Lower lobe of right lung (tissue), 2 donors: ENCODE data around the gene SNX4. TPM values are rescaled to one million over a fixed set of nuclear protein-coding genes. Genes with fewer than 3 reads are reported as not detected.

Source experiments
- ATAC-seq, 2 donors: fragments of 200-7000 bp; cut with Tn5 transposase; one replicate each; pipeline ENCODE4 v1.9.1; 2020 to 2022; ENCODE audit warnings: mild to moderate bottlenecking in 2 of 2, moderate library complexity in 2 of 2
- DNase-seq: peaks from one replicate; pipeline ENCODE4 v3.0.0-alpha.2; 2020
- H3K27ac ChIP-seq: fragments of 200-600 bp; one replicate; pipeline ENCODE4 v1.8.0; 2022
- H3K27me3 ChIP-seq: fragments of 200-600 bp; one replicate; pipeline ENCODE4 v1.8.0; 2022; ENCODE audit warnings: low read depth
- H3K36me3 ChIP-seq: fragments of 200-600 bp; one replicate; pipeline ENCODE4 v1.8.0; 2022; ENCODE audit warnings: mild to moderate bottlenecking
- H3K4me1 ChIP-seq: fragments of 200-600 bp; one replicate; pipeline ENCODE4 v1.8.0; 2022
- H3K4me3 ChIP-seq: fragments of 200-600 bp; one replicate; pipeline ENCODE4 v1.8.0; 2022; ENCODE audit warnings: mild to moderate bottlenecking
- H3K9me3 ChIP-seq: fragments of 200-600 bp; one replicate; pipeline ENCODE4 v1.8.0; 2022
- CTCF ChIP-seq: fragments of 200-600 bp; IDR thresholded peaks from one replicate; pipeline ENCODE4 v1.8.0; 2022; ENCODE audit warnings: antibody characterized with exemption, mild to moderate bottlenecking
- intact Hi-C: fragments of 100-400 bp; cut with DNase I; formaldehyde crosslinking; loops from one replicate; pipeline ENCODE4 v1.11.0; 2022
- total RNA-seq: library from RNA; stranded (reverse); fragmentation: NEBNext Ultra II Directional; extraction: Animal tissue kit (Norgen Biotek cat#: 25700); gene quantifications from one replicate; pipeline ENCODE4 v1.2.1, GENCODE V29; 2021
- donor health status: DM: no; HTN: yes; CAD: no; lungs with severe emphysema.

Gene SNX4
- total RNA-seq, 1 donor from 2014 or later = 36.8 TPM

- H3K36me3 ChIP-seq = peaks cover 88% of the 10 kb centered on the region
- intact Hi-C loops = no loop called here
Observed at GRCh38 chr3:125461896-125462295, 58.1 kb downstream of the SNX4 start.

GRCh38 chr3:125460233-125460632, 59.8 kb downstream of the SNX4 start:
- ATAC-seq (no peak), DNase-seq (no peak)
- Histone ChIP-seq H3K27me3 (no peaks in the 10 kb centered on the region), H3K27ac (no peak overlapping the region), H3K36me3 (peaks cover 88% of the 10 kb centered on the region), H3K4me3 (no peak overlapping the region), H3K9me3 (no peaks in the 10 kb centered on the region), H3K4me1 (no peaks in the 10 kb centered on the region)
- intact Hi-C loops = no loop called here
- TF ChIP-seq CTCF = no peak

More at GRCh38 chr3:125461896-125462295, 58.1 kb downstream of the SNX4 start:
- DNase-seq (no peak), ATAC-seq (no peak)
- Histone ChIP-seq H3K27me3 (no peaks in the 10 kb centered on the region), H3K27ac (no peak overlapping the region), H3K4me3 (no peak overlapping the region), H3K9me3 (no peaks in the 10 kb centered on the region), H3K4me1 (no peaks in the 10 kb centered on the region)
- TF ChIP-seq CTCF = no peak

- intact Hi-C loops = no loop called here
- Histone ChIP-seq H3K4me1 (no peaks in the 10 kb centered on the region), H3K27me3 (no peaks in the 10 kb centered on the region), H3K36me3 (peaks cover 39% of the 10 kb centered on the region), H3K9me3 (peaks cover 7% of the 10 kb centered on the region), H3K27ac (no peak overlapping the region), H3K4me3 (no peak overlapping the region)
- DNase-seq (no peak), ATAC-seq (no peak)
- TF ChIP-seq CTCF = no peak
Observed at GRCh38 chr3:125443923-125444322, 76.1 kb downstream of the SNX4 start.

- H3K4me3 ChIP-seq = no peak overlapping the region
- no peak for ATAC-seq
- TF ChIP-seq CTCF = no peak
Observed at GRCh38 chr3:125442506-125442905, 77.5 kb downstream of the SNX4 start.

GRCh38 chr3:125440970-125441369, 79.0 kb downstream of the SNX4 start:
- Histone ChIP-seq H3K4me1 (no peaks in the 10 kb centered on the region), H3K27me3 (no peaks in the 10 kb centered on the region), H3K27ac (no peak overlapping the region), H3K4me3 (no peak overlapping the region), H3K9me3 (peaks cover 7% of the 10 kb centered on the region), H3K36me3 (peaks cover 10% of the 10 kb centered on the region)
- no peak for ATAC-seq
- no peak for TF ChIP-seq CTCF
- intact Hi-C loops = no loop called here
- DNase-seq = no peak

More at GRCh38 chr3:125442506-125442905, 77.5 kb downstream of the SNX4 start:
- no peak for DNase-seq
- Histone ChIP-seq H3K27ac (no peak overlapping the region), H3K9me3 (peaks cover 7% of the 10 kb centered on the region), H3K36me3 (peaks cover 25% of the 10 kb centered on the region), H3K4me1 (no peaks in the 10 kb centered on the region), H3K27me3 (no peaks in the 10 kb centered on the region)
- intact Hi-C loops = no loop called here

- ATAC-seq = peak; percentile 43 to 65
- no peaks in the 10 kb centered on the region for H3K27me3 ChIP-seq
- no peak for TF ChIP-seq CTCF
- H3K36me3 ChIP-seq = peaks cover 6% of the 10 kb centered on the region
- intact Hi-C loops = no loop called here
- peaks cover 7% of the 10 kb centered on the region for H3K9me3 ChIP-seq
- H3K4me1 ChIP-seq = no peaks in the 10 kb centered on the region
- peak; percentile 55 for DNase-seq
- no peak overlapping the region for H3K27ac ChIP-seq
- H3K4me3 ChIP-seq = no peak overlapping the region
Observed at GRCh38 chr3:125440559-125440955, 79.4 kb downstream of the SNX4 start.
